Right ventricle myocardium inferior (tissue), 1 donor: ENCODE data around the gene PLK3. TPM values are rescaled to one million over a fixed set of nuclear protein-coding genes. Genes with fewer than 3 reads are reported as not detected.
"Not testable (repeated sequence)": the region's sequence is repeated elsewhere in the genome, so short reads cannot be mapped to it uniquely, and the experiment has no call there.

ENCODE experiments used
- ATAC-seq: fragments of 200-7000 bp; cut with Tn5 transposase; one replicate; pipeline ENCODE4 v1.9.1; 2020; ENCODE audit warnings: mild to moderate bottlenecking, moderate library complexity
- DNase-seq: peaks from one replicate; pipeline ENCODE4 v3.0.0; 2021; ENCODE audit errors: missing footprints
- intact Hi-C: fragments of 100-400 bp; cut with DNase I; formaldehyde crosslinking; loops from one replicate; pipeline ENCODE4 v1.11.0; 2022
- total RNA-seq: library from RNA; stranded (reverse); fragmentation: NEBNext Ultra II Directional; extraction: Animal tissue kit (Norgen Biotek cat#: 25700); gene quantifications from one replicate; pipeline ENCODE4 v1.2.1, GENCODE V29; 2021
- donor health status: DM: no; HTN: yes; CAD: no; lungs with severe emphysema.

PLK3 gene
- total RNA-seq, 1 donor from 2014 or later = 6.4 TPM

DNA sequence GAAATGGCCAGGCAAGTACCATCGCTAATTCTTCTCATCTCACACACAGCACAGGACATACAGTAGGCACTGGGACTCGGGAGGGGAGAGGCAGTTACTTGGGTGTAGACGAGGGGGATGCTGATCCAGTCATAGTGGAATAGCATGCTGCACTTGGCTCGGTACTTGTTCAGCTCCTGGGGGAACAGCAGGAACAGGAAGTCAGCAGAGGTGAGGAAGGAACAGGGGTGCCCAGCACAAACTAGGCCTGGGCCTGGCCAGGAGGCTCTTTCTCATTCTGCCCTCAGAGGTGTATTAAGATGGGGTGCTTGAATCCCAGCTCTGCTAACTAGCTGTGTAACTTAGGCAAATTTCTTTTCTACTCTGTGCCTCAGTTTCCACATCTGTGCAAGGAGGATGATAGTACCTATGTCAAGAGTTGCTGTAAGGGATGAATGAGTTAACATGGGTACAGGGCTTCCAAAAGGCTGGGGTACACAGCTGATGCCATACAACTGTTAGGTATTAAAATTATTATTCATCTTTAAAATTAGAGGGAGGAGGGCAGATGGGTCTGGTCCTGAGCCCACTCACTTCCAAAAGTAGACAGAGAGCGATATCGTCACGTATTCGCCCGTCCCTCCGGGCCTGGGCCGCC is 14.6 kb upstream of the PLK3 start:
- intact Hi-C loops = no loop called here
- DNase-seq (no peak), ATAC-seq (no peak)

DNA sequence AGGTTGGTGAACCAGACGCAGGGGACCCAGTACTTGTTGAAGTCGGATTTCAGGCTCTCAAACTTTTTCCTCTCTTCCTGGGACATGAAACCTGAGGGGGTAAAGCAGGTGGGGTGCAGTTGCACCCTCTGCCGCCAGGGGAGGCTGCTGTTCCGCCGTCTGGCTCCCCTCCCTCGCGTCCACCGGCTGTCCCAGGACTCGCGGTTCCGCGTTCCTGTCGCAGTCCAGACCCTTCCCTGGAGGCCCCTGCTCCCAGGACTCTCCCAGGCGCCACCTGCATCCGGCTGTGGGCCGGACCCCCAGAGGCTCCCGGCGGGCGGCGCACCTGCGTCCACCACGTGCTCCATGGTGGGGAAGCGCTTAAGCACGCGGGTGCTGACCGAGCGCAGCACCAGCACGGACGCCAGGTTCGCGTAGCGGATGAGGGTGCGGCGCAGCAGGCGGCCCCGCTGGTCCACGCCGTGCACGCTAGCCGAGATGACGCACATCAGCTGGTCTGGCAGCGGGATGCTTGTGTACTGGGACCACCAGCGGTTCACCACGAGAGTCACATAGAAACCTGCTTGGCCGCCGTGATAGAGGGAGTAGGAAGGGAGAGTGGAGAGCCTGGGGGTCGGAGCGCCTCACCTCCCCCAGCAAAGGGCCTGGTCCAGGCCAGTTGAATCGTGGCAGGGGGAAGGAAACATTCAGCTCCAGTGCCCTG is 13.9 kb upstream of the PLK3 start:
- DNase-seq = peak; percentile 86
- peak; percentile 63 for ATAC-seq
- intact Hi-C loops = no loop called here

DNA sequence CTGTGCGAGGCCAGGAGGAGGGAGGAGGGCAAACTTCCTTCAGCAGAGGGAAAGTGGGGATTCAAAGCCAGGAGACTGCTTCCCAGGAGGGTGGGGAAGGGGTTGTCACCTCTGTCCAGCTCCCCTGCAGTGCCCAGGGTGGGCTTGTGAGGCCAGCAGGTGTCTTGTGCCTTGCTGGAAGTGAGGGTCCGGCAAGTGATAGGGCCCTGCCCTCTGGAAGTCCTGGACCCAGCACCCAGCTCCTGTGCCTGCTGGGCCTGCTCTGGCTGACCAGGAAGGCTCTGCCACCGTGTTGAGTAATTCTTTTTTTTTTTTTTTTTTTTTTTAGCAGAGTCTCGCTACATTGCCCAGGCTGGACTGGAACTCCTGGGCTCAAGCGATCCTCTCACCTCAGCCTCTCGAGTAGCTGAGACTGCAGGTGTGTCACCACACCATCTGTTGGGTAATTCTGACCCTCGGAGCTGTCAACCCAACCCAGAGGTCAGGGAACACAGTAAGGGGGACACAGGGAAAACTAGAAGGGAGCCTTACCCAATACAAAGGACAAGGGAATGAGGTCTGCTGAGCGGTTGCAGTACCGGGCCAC is 13.2 kb upstream of the PLK3 start:
- ATAC-seq = no peak
- intact Hi-C loops = no loop called here

DNA sequence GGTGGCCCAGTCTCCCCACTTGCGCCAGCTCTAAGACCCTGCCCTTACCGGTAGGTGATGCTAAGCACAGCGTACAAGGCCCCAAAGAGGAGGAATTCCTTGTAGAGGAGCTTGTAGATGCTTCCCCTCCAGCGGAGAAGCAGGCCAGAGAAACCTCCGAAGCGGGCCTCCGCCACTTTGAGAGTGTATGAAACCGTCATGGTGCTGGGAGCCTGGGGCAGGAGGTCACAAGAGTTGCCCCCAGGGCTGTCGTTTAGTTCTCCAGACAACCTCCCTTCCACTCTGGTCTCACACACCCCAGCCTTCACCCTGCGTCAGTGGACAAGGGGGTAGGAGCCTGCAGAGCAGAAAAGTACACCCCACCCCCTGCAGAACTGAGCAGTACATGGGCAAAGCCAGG is 12.7 kb upstream of the PLK3 start:
- ATAC-seq = no peak
- intact Hi-C loops = no loop called here
- DNase-seq = no peak

More for the DNA sequence above, 13.2 kb upstream of the PLK3 start:
- DNase-seq = no peak

DNA sequence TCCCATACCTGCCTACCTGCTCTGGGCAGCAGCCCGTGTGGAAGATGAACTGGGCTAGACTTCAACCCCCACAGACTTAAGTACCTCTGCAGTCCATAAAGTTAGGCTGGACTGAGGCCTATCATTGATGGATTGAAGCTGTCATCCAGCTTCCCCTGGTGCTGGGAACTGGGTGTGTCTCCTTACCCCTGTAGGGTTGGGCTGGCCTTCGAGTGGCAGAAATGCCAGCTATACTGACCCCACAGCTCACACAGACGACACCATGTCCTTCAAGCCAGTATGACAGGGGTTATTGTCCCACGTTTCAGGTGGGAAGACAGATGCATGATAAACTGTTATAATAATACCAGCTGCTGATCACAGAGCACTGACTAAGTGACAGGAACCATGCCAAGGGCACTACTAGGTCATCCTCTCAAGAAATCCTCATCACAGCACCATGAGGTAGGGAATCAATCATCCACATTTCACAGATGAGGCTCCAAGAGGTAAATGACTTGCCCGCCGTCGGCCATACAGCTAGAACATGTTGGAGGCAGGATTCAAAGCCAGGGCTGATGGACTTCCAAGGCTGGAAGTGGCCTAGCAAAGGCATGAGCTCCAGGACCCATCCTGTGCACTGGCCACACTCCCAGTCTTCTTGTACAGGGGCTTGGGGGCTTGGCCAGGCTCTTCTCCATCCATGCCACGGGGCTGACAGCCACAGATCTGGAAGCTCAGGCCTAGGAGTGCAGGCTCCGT is 11.9 kb upstream of the PLK3 start, which contains the start of gene BEST4:
Gene BEST4, minus strand, starts transcription at position 51 of the 741 bp plus-strand sequence. CDS start 465 bp downstream, outside the sequence.
- no peak for ATAC-seq
- DNase-seq = no peak
- intact Hi-C loops = no loop called here

DNA sequence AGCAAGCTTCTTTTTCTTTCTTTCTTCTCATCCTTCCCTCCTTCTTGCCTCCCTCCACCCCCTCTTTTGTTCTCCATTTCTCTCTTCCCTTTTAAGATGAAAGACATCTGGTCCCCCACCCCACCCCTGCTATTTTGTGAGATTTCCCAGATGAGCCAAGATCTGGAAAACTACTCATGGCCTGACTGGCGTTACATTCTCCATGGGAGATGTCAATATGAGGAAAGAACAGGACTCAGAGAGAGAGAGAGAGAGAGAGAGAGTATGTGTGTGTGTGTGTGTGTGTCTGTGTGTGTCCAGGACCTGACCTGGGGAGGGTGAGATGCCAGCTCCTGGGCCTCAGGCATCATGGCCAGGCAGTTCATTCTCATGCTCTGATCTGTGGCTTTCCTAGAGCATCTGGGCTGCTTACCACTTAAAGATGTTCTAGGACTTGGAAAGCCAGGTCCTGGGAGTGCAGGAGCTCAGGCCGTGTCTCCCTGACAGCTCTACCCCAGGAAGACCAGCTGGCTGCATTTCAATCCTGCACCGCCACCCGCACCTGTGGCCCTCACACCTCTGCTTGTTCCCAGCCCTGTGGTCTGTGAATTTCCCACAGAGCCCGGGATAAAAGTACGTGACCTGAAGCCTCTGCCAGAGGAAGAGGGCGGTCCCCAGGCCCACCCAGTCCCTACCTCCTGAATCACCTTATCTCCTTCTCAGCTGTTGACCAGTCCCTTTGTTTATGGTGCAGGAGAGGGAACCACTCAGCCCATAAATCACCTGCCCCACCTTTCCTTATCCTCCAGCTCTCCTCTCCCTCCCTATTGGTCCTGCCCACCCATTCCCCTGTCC is 9.0 kb upstream of the PLK3 start:
- intact Hi-C loops = no loop called here
- ATAC-seq (no peak), DNase-seq (no peak)

DNA sequence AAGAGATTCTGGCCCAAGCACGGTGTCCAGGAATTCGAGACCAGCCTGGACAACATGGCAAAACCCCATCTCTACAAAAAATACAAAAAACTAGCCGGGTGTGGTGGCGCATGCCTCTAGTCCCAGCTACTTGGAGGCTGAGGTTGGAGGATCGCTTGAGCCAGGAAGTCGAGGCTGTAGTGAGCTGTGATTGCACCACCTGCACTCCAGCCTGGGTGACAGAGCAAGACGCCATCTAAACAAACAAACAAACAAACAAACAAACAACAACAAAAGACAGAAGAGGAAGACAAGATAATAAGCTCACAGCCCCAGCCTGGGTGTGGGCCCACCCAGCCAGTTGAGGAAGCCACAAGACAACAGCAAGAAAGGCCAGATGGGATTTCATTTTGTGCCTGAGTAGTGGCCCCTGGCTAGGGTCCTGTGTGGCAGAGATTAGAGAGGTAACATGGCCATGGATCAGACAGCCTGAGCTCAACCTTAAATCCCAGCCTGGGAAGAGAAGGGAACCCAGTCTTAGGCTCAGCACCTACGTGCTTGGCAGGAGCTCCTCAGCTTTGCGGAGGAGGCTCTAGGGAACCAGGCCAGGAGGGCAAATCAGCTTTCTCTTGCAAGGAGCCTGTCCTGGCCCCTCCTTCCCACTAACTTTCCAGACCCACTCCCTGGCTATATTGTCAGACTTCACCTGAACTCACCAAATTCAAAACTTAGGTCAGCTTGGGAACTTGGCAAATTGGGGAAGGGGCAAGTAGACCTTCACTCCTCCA is 7.3 kb upstream of the PLK3 start:
- ATAC-seq (no peak), DNase-seq (no peak)
- intact Hi-C loops = no loop called here

DNA sequence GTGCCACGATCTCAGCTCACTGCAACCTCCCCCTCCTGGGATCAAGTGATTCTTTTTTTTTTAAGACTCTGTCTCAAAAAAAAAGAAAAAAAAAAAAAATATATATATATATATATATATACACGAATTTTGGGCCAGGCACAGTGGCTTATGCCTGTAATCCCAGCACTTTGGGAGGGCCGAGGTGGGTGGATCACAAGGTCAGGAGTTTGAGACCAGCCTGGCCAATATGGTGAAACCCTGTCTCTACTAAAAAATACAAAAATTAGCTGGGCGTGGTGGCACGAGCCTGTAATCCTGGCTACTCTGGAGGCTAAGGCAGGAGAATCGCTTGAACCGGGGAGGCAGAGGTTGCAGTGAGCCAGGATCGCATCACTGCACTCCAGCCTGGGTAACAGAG is 2.3 kb upstream of the PLK3 start:
- peak; percentile 28 for DNase-seq
- ATAC-seq, intact Hi-C loops: not testable (repeated sequence)

DNA sequence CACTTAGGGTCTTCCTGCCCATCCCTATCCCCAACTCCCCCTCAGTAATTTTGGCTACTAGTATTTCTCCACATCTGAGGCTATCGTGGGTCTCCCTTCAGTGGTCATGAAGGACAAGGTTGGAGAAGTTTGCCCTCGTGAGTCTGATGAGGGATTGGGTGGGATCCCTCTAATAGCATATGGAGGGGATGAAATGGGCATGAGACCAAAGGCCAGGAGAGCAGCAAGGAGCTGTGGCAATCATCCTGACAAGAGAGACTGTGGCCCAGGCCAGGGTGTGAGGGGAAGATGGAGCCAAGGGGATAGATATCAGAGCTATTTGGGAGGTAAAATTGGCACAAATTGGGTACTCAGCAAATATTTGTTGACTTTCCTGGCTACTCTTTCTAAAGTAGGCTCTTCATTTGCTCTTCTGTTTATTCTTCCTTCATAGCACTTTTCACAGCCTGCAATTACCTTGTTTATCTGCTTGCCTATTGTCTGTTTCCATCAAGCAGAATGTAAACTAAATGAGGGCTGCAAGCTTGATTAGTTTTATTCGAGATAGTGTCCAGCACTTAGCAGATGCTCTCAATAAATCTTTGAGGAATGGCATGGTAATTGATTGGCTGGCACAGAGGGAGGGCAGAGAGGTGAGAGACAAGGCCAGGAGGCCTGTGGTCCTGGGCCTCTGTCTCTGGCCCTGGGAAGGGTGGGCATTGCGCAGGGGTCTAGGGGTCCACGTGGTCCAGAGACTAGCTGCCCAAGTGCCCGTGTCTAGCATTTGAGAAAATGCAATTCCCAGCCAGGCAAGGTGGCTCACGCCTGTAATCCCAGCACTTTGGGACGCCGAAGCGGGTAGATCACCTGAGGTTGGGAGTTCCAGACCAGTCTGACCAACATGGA is 1.5 kb upstream of the PLK3 start:
- intact Hi-C loops = no loop called here
- DNase-seq (peak; percentile 64), ATAC-seq (no peak)

DNA sequence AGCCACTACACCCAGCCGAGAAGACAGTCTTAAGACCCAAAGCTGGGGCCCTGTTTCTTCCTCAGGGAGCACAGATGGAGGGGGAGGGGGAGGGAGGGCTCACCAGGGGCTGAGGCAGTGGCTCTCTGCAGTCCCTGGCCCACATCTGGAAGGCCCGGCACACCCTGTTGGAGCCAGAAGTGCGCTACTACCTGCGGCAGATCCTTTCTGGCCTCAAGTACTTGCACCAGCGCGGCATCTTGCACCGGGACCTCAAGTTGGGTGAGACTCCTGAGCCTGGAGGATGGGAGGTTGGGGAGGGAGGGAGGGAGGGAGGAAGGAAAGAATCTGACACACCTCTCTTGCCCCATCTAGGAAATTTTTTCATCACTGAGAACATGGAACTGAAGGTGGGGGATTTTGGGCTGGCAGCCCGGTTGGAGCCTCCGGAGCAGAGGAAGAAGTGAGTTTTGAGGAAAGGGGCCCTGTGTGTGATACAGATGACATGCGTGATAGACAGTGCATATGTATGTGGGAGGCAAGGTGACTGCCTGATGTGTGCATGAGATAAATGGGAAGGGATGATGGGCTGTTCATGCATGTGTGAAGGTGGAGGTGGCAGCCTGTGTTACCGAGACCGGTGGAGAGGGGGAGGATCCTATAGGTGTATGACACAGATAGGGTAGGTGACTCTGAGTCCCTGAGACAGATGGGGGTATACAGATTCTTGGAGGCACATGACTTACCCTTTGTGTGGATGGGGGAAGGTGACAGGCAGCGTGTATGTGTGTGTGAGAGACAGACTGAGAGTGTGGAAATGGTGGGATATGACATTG is 1.5 kb downstream of the PLK3 start:
- intact Hi-C loops = loop anchor here (2.0 to 10.0 kb wide), 2 partner anchors 17 to 783 kb away; partner anchors contain the start of gene NASP
- peak; percentile 72 for DNase-seq

DNA sequence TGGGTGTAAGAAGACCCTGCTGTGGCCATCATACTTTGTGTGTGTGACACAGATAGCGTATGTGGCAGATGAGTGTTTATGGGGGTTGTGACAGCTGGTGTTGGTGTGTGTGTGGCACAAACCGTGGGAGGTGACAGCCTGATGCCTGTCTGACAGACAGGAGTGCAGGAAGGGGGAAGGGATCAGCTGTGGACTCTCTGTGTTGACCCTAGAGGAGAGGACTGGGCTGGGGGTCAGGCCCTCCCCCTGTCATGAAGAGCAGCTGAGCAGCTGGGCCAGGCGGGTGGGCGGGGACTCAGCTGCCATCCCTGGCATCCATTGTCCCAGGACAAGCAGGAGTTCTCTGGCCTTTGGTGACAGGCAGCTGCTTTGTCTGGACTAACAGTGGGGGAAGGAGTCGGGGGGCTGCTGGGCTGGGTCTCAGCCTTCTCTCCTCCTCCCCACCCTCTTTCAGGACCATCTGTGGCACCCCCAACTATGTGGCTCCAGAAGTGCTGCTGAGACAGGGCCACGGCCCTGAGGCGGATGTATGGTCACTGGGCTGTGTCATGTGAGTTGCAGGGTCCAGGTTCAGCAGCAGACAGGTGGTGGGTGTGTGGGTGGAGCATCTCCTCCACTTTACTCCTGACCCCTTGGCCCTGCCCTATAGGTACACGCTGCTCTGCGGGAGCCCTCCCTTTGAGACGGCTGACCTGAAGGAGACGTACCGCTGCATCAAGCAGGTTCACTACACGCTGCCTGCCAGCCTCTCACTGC is 2.3 kb downstream of the PLK3 start:
- DNase-seq = peak; percentile 69
- no peak for ATAC-seq
- intact Hi-C loops = loop anchor here (10.0 kb wide), 1 partner anchor 782 kb away; the partner anchor contains the start of gene NASP

More for the DNA sequence above, 1.5 kb downstream of the PLK3 start:
- ATAC-seq = no peak

DNA sequence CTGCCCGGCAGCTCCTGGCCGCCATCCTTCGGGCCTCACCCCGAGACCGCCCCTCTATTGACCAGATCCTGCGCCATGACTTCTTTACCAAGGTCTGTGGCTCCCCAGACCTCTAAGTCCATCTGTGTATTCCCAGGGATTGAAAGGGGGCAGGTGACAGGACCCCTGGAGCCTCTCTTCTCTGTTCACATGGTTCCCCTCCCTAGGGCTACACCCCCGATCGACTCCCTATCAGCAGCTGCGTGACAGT is 2.8 kb downstream of the PLK3 start:
- no peak for ATAC-seq
- intact Hi-C loops = loop anchor here (10.0 kb wide), 1 partner anchor 782 kb away; the partner anchor contains the start of gene NASP

DNA sequence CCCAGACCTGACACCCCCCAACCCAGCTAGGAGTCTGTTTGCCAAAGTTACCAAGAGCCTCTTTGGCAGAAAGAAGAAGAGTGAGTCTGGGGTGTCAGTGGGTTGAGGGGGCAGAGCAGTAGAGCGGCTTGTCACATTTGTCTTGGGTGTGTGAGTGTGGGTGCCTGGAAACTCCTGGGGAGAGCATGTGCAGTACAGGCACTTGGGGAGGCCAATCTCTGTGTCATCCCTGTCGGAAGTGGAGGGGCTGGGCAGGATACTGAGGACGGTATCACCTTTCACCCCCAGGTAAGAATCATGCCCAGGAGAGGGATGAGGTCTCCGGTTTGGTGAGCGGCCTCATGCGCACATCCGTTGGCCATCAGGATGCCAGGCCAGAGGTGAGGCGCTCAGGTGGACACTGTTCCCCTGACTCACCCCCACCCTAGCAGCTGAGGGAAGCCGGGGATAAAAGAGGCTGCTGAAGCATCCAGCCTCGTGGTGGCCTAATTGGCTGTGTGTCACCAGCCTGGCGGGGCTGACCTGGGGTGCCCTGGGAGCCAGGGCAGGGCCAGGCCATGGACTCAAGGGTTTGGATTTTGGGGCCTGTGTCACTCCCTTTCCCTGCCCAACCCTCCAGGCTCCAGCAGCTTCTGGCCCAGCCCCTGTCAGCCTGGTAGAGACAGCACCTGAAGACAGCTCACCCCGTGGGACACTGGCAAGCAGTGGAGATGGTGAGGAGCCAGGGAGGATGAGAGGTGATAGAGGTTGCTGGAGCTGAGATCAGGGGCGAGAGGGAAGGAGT is 3.3 kb downstream of the PLK3 start:
- ATAC-seq = no peak
- DNase-seq = peak; percentile 33
- intact Hi-C loops = loop anchor here (10.0 kb wide), 1 partner anchor 781 kb away; the partner anchor contains the start of gene NASP

More for the DNA sequence above, 2.8 kb downstream of the PLK3 start:
- DNase-seq = no peak

DNA sequence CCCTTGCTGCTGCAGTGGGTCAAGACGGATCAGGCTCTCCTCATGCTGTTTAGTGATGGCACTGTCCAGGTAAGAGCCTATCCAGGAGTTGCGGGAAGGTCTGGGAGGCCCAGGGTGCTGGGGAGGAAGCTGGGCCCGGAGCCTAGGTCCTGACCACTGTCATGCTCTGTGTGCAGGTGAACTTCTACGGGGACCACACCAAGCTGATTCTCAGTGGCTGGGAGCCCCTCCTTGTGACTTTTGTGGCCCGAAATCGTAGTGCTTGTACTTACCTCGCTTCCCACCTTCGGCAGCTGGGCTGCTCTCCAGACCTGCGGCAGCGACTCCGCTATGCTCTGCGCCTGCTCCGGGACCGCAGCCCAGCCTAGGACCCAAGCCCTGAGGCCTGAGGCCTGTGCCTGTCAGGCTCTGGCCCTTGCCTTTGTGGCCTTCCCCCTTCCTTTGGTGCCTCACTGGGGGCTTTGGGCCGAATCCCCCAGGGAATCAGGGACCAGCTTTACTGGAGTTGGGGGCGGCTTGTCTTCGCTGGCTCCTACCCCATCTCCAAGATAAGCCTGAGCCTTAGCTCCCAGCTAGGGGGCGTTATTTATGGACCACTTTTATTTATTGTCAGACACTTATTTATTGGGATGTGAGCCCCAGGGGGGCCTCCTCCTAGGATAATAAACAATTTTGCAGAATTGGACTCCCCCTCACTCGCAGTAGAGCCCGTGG is 5.3 kb downstream of the PLK3 start:
- DNase-seq (peak; percentile 46), ATAC-seq (no peak)
- intact Hi-C loops = loop anchor here (10.0 kb wide), 1 partner anchor 779 kb away; the partner anchor contains the start of gene NASP
